ENCODE measurements around the gene P2RY6. TPM values are rescaled to one million over a fixed set of nuclear protein-coding genes. Genes with fewer than 3 reads are reported as not detected.
A peak's percentile ranks its signal among the peaks of the same experiment; 100 is the strongest.

Gene P2RY6
- total RNA-seq, 2 experiments from 2014 or later = 0.44 TPM; not detected in 1

DNA sequence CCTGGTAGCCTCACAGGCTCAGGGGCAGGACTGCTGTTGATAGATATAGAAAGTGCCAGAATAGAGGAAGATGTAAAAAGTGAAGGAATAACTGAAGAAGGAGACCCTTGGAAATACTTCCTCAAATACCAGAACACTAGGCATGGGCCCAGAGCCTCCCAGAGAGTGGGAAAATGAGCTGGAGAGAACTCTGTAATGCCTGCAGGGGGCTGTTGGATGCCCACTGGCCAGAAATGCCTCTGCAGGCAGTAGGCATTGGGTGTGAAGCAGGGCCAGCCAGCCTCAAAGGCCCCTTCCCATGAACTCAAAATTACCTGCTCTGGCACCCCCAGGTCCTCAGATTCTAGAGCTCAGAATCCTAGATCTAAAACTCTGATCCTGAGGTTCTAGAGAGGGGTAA is 38.9 kb upstream of the P2RY6 start:
- Mint-ChIP-seq H3K9me3 (no peaks in the 10 kb centered on the region), H3K27ac (no peak overlapping the region), H3K4me1 (peaks cover 1% of the 10 kb centered on the region), H3K4me3 (no peak overlapping the region), H3K36me3 (no peaks in the 10 kb centered on the region), H3K27me3 (no peaks in the 10 kb centered on the region)
- no peak for ATAC-seq (ENCODE audit: low read depth)
- POLR2A ChIA-PET = no interaction called here
- DNase-seq = peak; percentile 10

- H3K4me3 Mint-ChIP-seq = no peak overlapping the region
- no peak for DNase-seq
- no peak overlapping the region for H3K27ac Mint-ChIP-seq
- H3K27me3 Mint-ChIP-seq = no peaks in the 10 kb centered on the region
- POLR2A ChIA-PET = no interaction called here
- H3K36me3 Mint-ChIP-seq = no peaks in the 10 kb centered on the region
- no peak for ATAC-seq (ENCODE audit: low read depth)
- peaks cover 1% of the 10 kb centered on the region for H3K4me1 Mint-ChIP-seq
- H3K9me3 Mint-ChIP-seq = no peaks in the 10 kb centered on the region
These were observed 38.3 kb upstream of the P2RY6 start for GRCh38 chr11:73233692-73234470.

DNA sequence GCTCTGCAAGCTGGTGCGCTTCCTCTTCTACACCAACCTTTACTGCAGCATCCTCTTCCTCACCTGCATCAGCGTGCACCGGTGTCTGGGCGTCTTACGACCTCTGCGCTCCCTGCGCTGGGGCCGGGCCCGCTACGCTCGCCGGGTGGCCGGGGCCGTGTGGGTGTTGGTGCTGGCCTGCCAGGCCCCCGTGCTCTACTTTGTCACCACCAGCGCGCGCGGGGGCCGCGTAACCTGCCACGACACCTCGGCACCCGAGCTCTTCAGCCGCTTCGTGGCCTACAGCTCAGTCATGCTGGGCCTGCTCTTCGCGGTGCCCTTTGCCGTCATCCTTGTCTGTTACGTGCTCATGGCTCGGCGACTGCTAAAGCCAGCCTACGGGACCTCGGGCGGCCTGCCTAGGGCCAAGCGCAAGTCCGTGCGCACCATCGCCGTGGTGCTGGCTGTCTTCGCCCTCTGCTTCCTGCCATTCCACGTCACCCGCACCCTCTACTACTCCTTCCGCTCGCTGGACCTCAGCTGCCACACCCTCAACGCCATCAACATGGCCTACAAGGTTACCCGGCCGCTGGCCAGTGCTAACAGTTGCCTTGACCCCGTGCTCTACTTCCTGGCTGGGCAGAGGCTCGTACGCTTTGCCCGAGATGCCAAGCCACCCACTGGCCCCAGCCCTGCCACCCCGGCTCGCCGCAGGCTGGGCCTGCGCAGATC is 37.5 kb upstream of the P2RY6 start:
- peaks cover 1% of the 10 kb centered on the region for H3K4me1 Mint-ChIP-seq
- H3K4me3 Mint-ChIP-seq = no peak overlapping the region
- H3K9me3 Mint-ChIP-seq = no peaks in the 10 kb centered on the region
- DNase-seq (peak; percentile 19), ATAC-seq (ENCODE audit: low read depth) (no peak)
- H3K27me3 Mint-ChIP-seq = no peaks in the 10 kb centered on the region
- POLR2A ChIA-PET = no interaction called here
- no peaks in the 10 kb centered on the region for H3K36me3 Mint-ChIP-seq
- H3K27ac Mint-ChIP-seq = no peak overlapping the region

DNA sequence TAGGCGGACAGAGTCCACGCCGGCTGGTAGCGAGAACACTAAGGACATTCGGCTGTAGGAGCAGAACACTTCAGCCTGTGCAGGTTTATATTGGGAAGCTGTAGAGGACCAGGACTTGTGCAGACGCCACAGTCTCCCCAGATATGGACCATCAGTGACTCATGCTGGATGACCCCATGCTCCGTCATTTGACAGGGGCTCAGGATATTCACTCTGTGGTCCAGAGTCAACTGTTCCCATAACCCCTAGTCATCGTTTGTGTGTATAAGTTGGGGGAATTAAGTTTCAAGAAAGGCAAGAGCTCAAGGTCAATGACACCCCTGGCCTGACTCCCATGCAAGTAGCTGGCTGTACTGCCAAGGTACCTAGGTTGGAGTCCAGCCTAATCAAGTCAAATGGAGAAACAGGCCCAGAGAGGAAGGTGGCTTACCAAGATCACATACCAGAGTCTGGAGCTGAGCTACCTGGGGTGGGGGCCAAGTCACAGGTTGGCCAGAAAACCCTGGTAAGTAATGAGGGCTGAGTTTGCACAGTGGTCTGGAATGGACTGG is 36.8 kb upstream of the P2RY6 start:
- Mint-ChIP-seq H3K4me3 (no peak overlapping the region), H3K27me3 (no peaks in the 10 kb centered on the region), H3K4me1 (peaks cover 1% of the 10 kb centered on the region), H3K27ac (no peak overlapping the region), H3K9me3 (no peaks in the 10 kb centered on the region), H3K36me3 (no peaks in the 10 kb centered on the region)
- DNase-seq = no peak
- POLR2A ChIA-PET = no interaction called here
- ATAC-seq (ENCODE audit: low read depth) = no peak

GRCh38 chr11:73236205-73236765 is 35.9 kb upstream of the P2RY6 start:
- DNase-seq (no peak), ATAC-seq (ENCODE audit: low read depth) (no peak)
- Mint-ChIP-seq H3K4me3 (no peak overlapping the region), H3K27me3 (peaks cover 2% of the 10 kb centered on the region), H3K9me3 (no peaks in the 10 kb centered on the region), H3K36me3 (no peaks in the 10 kb centered on the region), H3K4me1 (peaks cover 1% of the 10 kb centered on the region), H3K27ac (no peak overlapping the region)
- POLR2A ChIA-PET = no interaction called here

DNA sequence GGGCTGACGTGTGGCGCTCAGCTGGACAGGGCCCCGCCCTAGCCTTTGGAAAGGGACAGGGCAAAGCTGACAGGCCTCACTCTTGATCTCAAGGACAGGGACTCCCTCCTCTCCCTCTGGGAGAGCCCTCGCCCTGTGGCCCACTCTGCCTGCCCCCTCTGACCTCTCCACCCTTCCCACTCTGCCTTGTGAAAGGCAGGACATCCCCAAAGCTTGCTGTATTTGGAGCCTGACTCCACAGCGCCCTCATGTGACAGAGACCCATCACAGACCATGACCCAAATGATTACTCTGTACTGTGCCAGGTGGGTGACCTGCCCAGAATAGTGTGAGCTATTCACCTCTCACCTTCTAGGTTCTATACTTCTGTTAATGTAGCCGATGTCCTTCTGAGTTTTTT is 35.3 kb upstream of the P2RY6 start:
- Mint-ChIP-seq H3K27me3 (peaks cover 2% of the 10 kb centered on the region), H3K27ac (no peak overlapping the region), H3K4me1 (peaks cover 1% of the 10 kb centered on the region), H3K9me3 (no peaks in the 10 kb centered on the region), H3K36me3 (no peaks in the 10 kb centered on the region), H3K4me3 (no peak overlapping the region)
- peak; percentile 66 for ATAC-seq (ENCODE audit: low read depth)
- no peak for DNase-seq
- POLR2A ChIA-PET = no interaction called here

GRCh38 chr11:73237471-73238290 is 34.5 kb upstream of the P2RY6 start:
- peak; percentile 17 for DNase-seq
- H3K4me3 Mint-ChIP-seq = no peak overlapping the region
- peaks cover 2% of the 10 kb centered on the region for H3K27me3 Mint-ChIP-seq
- H3K27ac Mint-ChIP-seq = no peak overlapping the region
- H3K4me1 Mint-ChIP-seq = peaks cover 4% of the 10 kb centered on the region
- ATAC-seq (ENCODE audit: low read depth) = no peak
- H3K36me3 Mint-ChIP-seq = no peaks in the 10 kb centered on the region
- POLR2A ChIA-PET = no interaction called here
- no peaks in the 10 kb centered on the region for H3K9me3 Mint-ChIP-seq

- Mint-ChIP-seq H3K27me3 (peaks cover 2% of the 10 kb centered on the region), H3K4me3 (no peak overlapping the region), H3K9me3 (no peaks in the 10 kb centered on the region), H3K27ac (no peak overlapping the region), H3K36me3 (no peaks in the 10 kb centered on the region), H3K4me1 (peaks cover 6% of the 10 kb centered on the region)
- POLR2A ChIA-PET = no interaction called here
- peak; percentile 19 for DNase-seq
- no peak for ATAC-seq (ENCODE audit: low read depth)
These were observed 33.0 kb upstream of the P2RY6 start for GRCh38 chr11:73239111-73239521.

GRCh38 chr11:73239571-73240189 is 32.5 kb upstream of the P2RY6 start:
- no peaks in the 10 kb centered on the region for H3K36me3 Mint-ChIP-seq
- POLR2A ChIA-PET = no interaction called here
- H3K4me1 Mint-ChIP-seq = peaks cover 6% of the 10 kb centered on the region
- H3K4me3 Mint-ChIP-seq = no peak overlapping the region
- no peak overlapping the region for H3K27ac Mint-ChIP-seq
- DNase-seq (peak; percentile 19), ATAC-seq (ENCODE audit: low read depth) (no peak)
- no peaks in the 10 kb centered on the region for H3K9me3 Mint-ChIP-seq
- peaks cover 6% of the 10 kb centered on the region for H3K27me3 Mint-ChIP-seq

- Mint-ChIP-seq H3K27ac (no peak overlapping the region), H3K4me1 (peaks cover 6% of the 10 kb centered on the region), H3K4me3 (no peak overlapping the region), H3K27me3 (peaks cover 12% of the 10 kb centered on the region), H3K9me3 (no peaks in the 10 kb centered on the region), H3K36me3 (no peaks in the 10 kb centered on the region)
- ATAC-seq (ENCODE audit: low read depth) = no peak
- DNase-seq = no peak
- POLR2A ChIA-PET = no interaction called here
These were observed 31.9 kb upstream of the P2RY6 start for GRCh38 chr11:73240190-73240781.

- ATAC-seq (ENCODE audit: low read depth) = no peak
- no peaks in the 10 kb centered on the region for H3K36me3 Mint-ChIP-seq
These were observed 30.8 kb upstream of the P2RY6 start for GRCh38 chr11:73241300-73241699.

GRCh38 chr11:73242251-73243092 is 29.7 kb upstream of the P2RY6 start:
- Mint-ChIP-seq H3K9me3 (no peaks in the 10 kb centered on the region), H3K4me3 (no peak overlapping the region), H3K27ac (peak overlapping the region; percentile 39), H3K27me3 (peaks cover 14% of the 10 kb centered on the region), H3K36me3 (no peaks in the 10 kb centered on the region), H3K4me1 (peaks cover 16% of the 10 kb centered on the region)
- POLR2A ChIA-PET = interaction anchor here (1.4 kb wide), 1 partner anchor 100 kb away, joined by 3 read pairs; the partner anchor contains the start of gene FCHSD2
- DNase-seq (peak; percentile 77), ATAC-seq (ENCODE audit: low read depth) (peak; percentile 81)

More at GRCh38 chr11:73241300-73241699, 30.8 kb upstream of the P2RY6 start:
- Mint-ChIP-seq H3K4me1 (peaks cover 7% of the 10 kb centered on the region), H3K27ac (no peak overlapping the region), H3K9me3 (no peaks in the 10 kb centered on the region), H3K4me3 (no peak overlapping the region), H3K27me3 (peaks cover 13% of the 10 kb centered on the region)
- no peak for DNase-seq
- POLR2A ChIA-PET = no interaction called here
